H9 (cell line): ENCODE measurements around the gene RGS8. TPM values are rescaled to one million over a fixed set of nuclear protein-coding genes. Genes with fewer than 3 reads are reported as not detected.

Source experiments
- DNase-seq: peaks from one replicate; pipeline ENCODE4 v3.0.0-alpha.2; 2017
- H2AFZ ChIP-seq: one replicate; pipeline ENCODE4 v1.6.1; 2013; ENCODE audit warnings: mild to moderate bottlenecking, low read length, control low read depth, moderate library complexity
- H2AK5ac ChIP-seq: 2 replicates; pipeline ENCODE4 v1.6.1; 2013; ENCODE audit warnings: low read length, control low read depth, mixed read lengths; ENCODE audit not compliant: insufficient read length
- H2BK120ac ChIP-seq: one replicate; pipeline ENCODE4 v1.6.1; 2013; ENCODE audit warnings: low read depth, mild to moderate bottlenecking, low read length, control low read depth, inconsistent platforms; ENCODE audit not compliant: poor library complexity, severe bottlenecking
- H2BK12ac ChIP-seq: 2 replicates; pipeline ENCODE4 v1.6.1; 2013; ENCODE audit warnings: low read length, control low read depth, mixed read lengths, low read depth; ENCODE audit not compliant: insufficient read length
- H2BK15ac ChIP-seq: 2 replicates; pipeline ENCODE4 v1.6.1; 2013; ENCODE audit warnings: low read depth, low read length, control low read depth
- H2BK20ac ChIP-seq: one replicate; pipeline ENCODE4 v1.6.1; 2013; ENCODE audit warnings: low read depth, mild to moderate bottlenecking, low read length, control low read depth, inconsistent platforms; ENCODE audit not compliant: poor library complexity, severe bottlenecking
- H2BK5ac ChIP-seq: 2 replicates; pipeline ENCODE4 v1.6.1; 2013; ENCODE audit warnings: low read length, control low read depth, mixed read lengths; ENCODE audit not compliant: insufficient read length
- H3K14ac ChIP-seq: 2 replicates; pipeline ENCODE4 v1.6.1; 2013; ENCODE audit warnings: low read length, control low read depth; ENCODE audit not compliant: insufficient read depth
- H3K18ac ChIP-seq: 2 replicates; pipeline ENCODE4 v1.6.1; 2013; ENCODE audit warnings: low read depth, mild to moderate bottlenecking, mixed read lengths, low read length, control low read depth; ENCODE audit not compliant: insufficient read length
- H3K23ac ChIP-seq: 2 replicates; pipeline ENCODE4 v1.6.1; 2013; ENCODE audit warnings: low read length, control low read depth, mixed read lengths, low read depth; ENCODE audit not compliant: insufficient read length
- H3K23me2 ChIP-seq: 2 replicates; pipeline ENCODE4 v1.6.1; 2013; ENCODE audit warnings: low read depth, mild to moderate bottlenecking, mixed read lengths, low read length, control low read depth; ENCODE audit not compliant: insufficient read length, poor library complexity, severe bottlenecking
- H3K27ac ChIP-seq: 2 replicates; pipeline ENCODE4 v1.5.1; 2013; ENCODE audit warnings: low read length, control low read depth, mixed read lengths, low read depth; ENCODE audit not compliant: insufficient read length
- H3K27me3 ChIP-seq: 2 replicates; pipeline ENCODE4 v1.6.1; 2013; ENCODE audit warnings: low read length, control low read depth, inconsistent platforms; ENCODE audit not compliant: insufficient read depth
- H3K4ac ChIP-seq: 2 replicates; pipeline ENCODE4 v1.6.1; 2013; ENCODE audit warnings: low read depth, mild to moderate bottlenecking, control low read depth, inconsistent platforms, low read length, moderate library complexity
- H3K4me1 ChIP-seq: 2 replicates; pipeline ENCODE4 v1.6.1; 2013; ENCODE audit warnings: low read length, control low read depth, inconsistent platforms; ENCODE audit not compliant: insufficient read depth
- H3K4me2 ChIP-seq: 2 replicates; pipeline ENCODE4 v1.6.1; 2013; ENCODE audit warnings: low read length, control low read depth, mixed read lengths; ENCODE audit not compliant: insufficient read length, insufficient read depth
- H3K56ac ChIP-seq: 2 replicates; pipeline ENCODE4 v1.6.1; 2013; ENCODE audit warnings: low read depth, mild to moderate bottlenecking, mixed read lengths, low read length, control low read depth; ENCODE audit not compliant: insufficient read length
- H3K79me1 ChIP-seq: 2 replicates; pipeline ENCODE4 v1.6.1; 2013; ENCODE audit warnings: low read depth, mild to moderate bottlenecking, moderate library complexity, low read length, control low read depth, inconsistent platforms; ENCODE audit not compliant: insufficient read depth, poor library complexity, severe bottlenecking
- H3K79me2 ChIP-seq: 2 replicates; pipeline ENCODE4 v1.6.1; 2013; ENCODE audit warnings: low read length, control low read depth, inconsistent platforms; ENCODE audit not compliant: insufficient read depth
- H3K9ac ChIP-seq: 2 replicates; pipeline ENCODE4 v1.6.1; 2013; ENCODE audit warnings: low read length, control low read depth, mixed read lengths; ENCODE audit not compliant: insufficient read length; ENCODE audit errors: extremely low read depth
- H3K9me3 ChIP-seq: one replicate; pipeline ENCODE4 v1.6.1; 2013; ENCODE audit warnings: low read depth, low read length, inconsistent platforms; ENCODE audit not compliant: control insufficient read depth
- H3T11ph ChIP-seq: one replicate; pipeline ENCODE4 v1.6.1; 2013; ENCODE audit warnings: mild to moderate bottlenecking, low read length, control low read depth, inconsistent platforms
- H4K20me1 ChIP-seq: one replicate; pipeline ENCODE4 v1.6.1; 2013; ENCODE audit not compliant: control insufficient read depth, insufficient read length, insufficient read depth
- H4K5ac ChIP-seq: 2 replicates; pipeline ENCODE4 v1.6.1; 2013; ENCODE audit warnings: low read depth, mild to moderate bottlenecking, mixed read lengths, low read length, control low read depth; ENCODE audit not compliant: insufficient read length
- H4K8ac ChIP-seq: replicated peaks from 2 replicates; pipeline ENCODE4 v1.6.1; 2013; ENCODE audit warnings: low read length, control low read depth, mixed read lengths, low read depth; ENCODE audit not compliant: insufficient read length
- H4K91ac ChIP-seq: 2 replicates; pipeline ENCODE4 v1.6.1; 2013; ENCODE audit warnings: low read depth, mild to moderate bottlenecking, moderate library complexity, mixed read lengths, low read length, control low read depth; ENCODE audit not compliant: insufficient read length
- H3K27ac Mint-ChIP-seq, 3 experiments: 2 replicates in 2 of 3; 3 replicates in 1 of 3; pipeline ENCODE4 v1.8.0; 2020 to 2021; ENCODE audit warnings: mixed read lengths in 3 of 3, mild to moderate bottlenecking in 1 of 3, moderate library complexity in 1 of 3
- H3K27me3 Mint-ChIP-seq: 2 replicates; pipeline ENCODE4 v1.8.0; 2021; ENCODE audit warnings: low read depth, mild to moderate bottlenecking, moderate library complexity, mixed read lengths
- H3K36me3 Mint-ChIP-seq, 3 experiments: 2 replicates in 2 of 3; 3 replicates in 1 of 3; pipeline ENCODE4 v1.8.0; 2020 to 2021; ENCODE audit warnings: low read depth in 3 of 3, mixed read lengths in 3 of 3; ENCODE audit not compliant: insufficient read depth in 1 of 3
- H3K4me1 Mint-ChIP-seq, 2 experiments: 2 replicates each; pipeline ENCODE4 v1.8.0; 2020; ENCODE audit warnings: mixed read lengths in 2 of 2
- H3K4me3 Mint-ChIP-seq, 2 experiments: 2 replicates in 1 of 2; 3 replicates in 1 of 2; pipeline ENCODE4 v1.8.0; 2020 to 2021; ENCODE audit warnings: mild to moderate bottlenecking in 2 of 2, mixed read lengths in 2 of 2, moderate library complexity in 1 of 2
- H3K9me3 Mint-ChIP-seq, 2 experiments: 2 replicates in 1 of 2; 3 replicates in 1 of 2; pipeline ENCODE4 v1.8.0; 2020; ENCODE audit warnings: mild to moderate bottlenecking in 2 of 2, mixed read lengths in 2 of 2, moderate library complexity in 1 of 2
- CTCF ChIP-seq: fragments of 200-600 bp; sonication (generic); conservative IDR thresholded peaks from 3 replicates; pipeline ENCODE4 v1.8.0; 2021; ENCODE audit warnings: antibody characterized with exemption, mild to moderate bottlenecking
- WGBS: extraction: QIAGEN DNeasy Blood & Tissue Kit; methylation state at CpG from one replicate; pipeline ENCODE4 v1.1.7; 2013; ENCODE audit warnings: missing lambda C conversion rate, low lambda C conversion rate, mixed read lengths; ENCODE audit not compliant: insufficient read length; ENCODE audit errors: extremely low coverage; 5-methylcytosine and 5-hydroxymethylcytosine counted together
- total RNA-seq: library from RNA; stranded (reverse); gene quantifications from 2 replicates; pipeline ENCODE4 v1.2.1, GENCODE V29; 2021

RGS8 gene
- total RNA-seq, 1 experiment from 2014 or later = not detected

GRCh38 chr1:182656842-182657397, 27.5 kb downstream of the RGS8 start:
- WGBS = no CpG with 5 or more reads among the region's 4 CpGs

More at GRCh38 chr1:182656842-182657397, 27.5 kb downstream of the RGS8 start:
- no peaks in the 10 kb centered on the region for H3K79me2 ChIP-seq
- H3K4me1 Mint-ChIP-seq = peaks cover 16 to 28% of the 10 kb centered on the region in 2 experiments
- no peak overlapping the region for H3K27ac ChIP-seq
- H3K56ac ChIP-seq = no peak overlapping the region
- H3K27me3 Mint-ChIP-seq = no peaks in the 10 kb centered on the region; the same call in 1 of the 2 replicates
- H2BK15ac ChIP-seq = no peak overlapping the region
- no peak overlapping the region for H2BK5ac ChIP-seq
- no peak overlapping the region for H2BK120ac ChIP-seq
- H2AFZ ChIP-seq = no peak overlapping the region
- H3K14ac ChIP-seq = 0 out of 2 replicates have a peak overlapping the region, but pooled peaks have one; percentile 28
- no peak overlapping the region for H3K9ac ChIP-seq
- no peak overlapping the region for H3K23ac ChIP-seq
- H3K4me2 ChIP-seq = no peak overlapping the region
- no peak overlapping the region for H4K8ac ChIP-seq
- no peak overlapping the region for H2AK5ac ChIP-seq
- 0 out of 5 replicates have a peak, but pooled peaks cover 0 to 2% of the 10 kb centered on the region in 2 experiments for H3K9me3 Mint-ChIP-seq
- no peaks in the 10 kb centered on the region for H3K36me3 Mint-ChIP-seq
- H3K18ac ChIP-seq = no peak overlapping the region
- no peaks in the 10 kb centered on the region for H4K20me1 ChIP-seq
- no peak for TF ChIP-seq CTCF
- H4K5ac ChIP-seq = no peak overlapping the region
- H3K27ac Mint-ChIP-seq = no peak overlapping the region; a peak in 1 of 7 replicates
- H3K4me1 ChIP-seq = peaks cover 2% of the 10 kb centered on the region; the same call in 1 of the 2 replicates
- no peaks in the 10 kb centered on the region for H3K23me2 ChIP-seq
- H3K27me3 ChIP-seq = no peaks in the 10 kb centered on the region
- H3K79me1 ChIP-seq = no peaks in the 10 kb centered on the region
- H4K91ac ChIP-seq = no peak overlapping the region
- H2BK12ac ChIP-seq = no peak overlapping the region
- no peak overlapping the region for H2BK20ac ChIP-seq
- no peak overlapping the region for H3K4me3 Mint-ChIP-seq
- H3K4ac ChIP-seq = no peak overlapping the region
- H3T11ph ChIP-seq = no peak overlapping the region
- DNase-seq = no peak
- H3K9me3 ChIP-seq = no peaks in the 10 kb centered on the region
